GM10266 (cell line): Measurements from ENCODE around the gene SPAG9.

ENCODE experiments used
- DNase-seq: peaks from one replicate; pipeline ENCODE4 v3.0.0; 2012; ENCODE audit errors: extremely low spot score
- CTCF ChIP-seq: IDR thresholded peaks from 2 replicates; pipeline ENCODE4 v1.5.1; 2012; ENCODE audit warnings: mild to moderate bottlenecking, low read depth; ENCODE audit not compliant: control insufficient read depth, insufficient read depth; ENCODE audit errors: missing control alignments

Gene SPAG9

GRCh38 chr17:51152766-51153209, 32.1 kb upstream of the SPAG9 start:
- no peak for DNase-seq
- TF ChIP-seq CTCF, result no peak

- no peak for TF ChIP-seq CTCF
- no peak for DNase-seq
These were observed 30.3 kb upstream of the SPAG9 start for GRCh38 chr17:51150932-51151331.

- DNase-seq, result no peak
- TF ChIP-seq CTCF, result no peak
These were observed 28.5 kb upstream of the SPAG9 start for GRCh38 chr17:51149163-51149562.

- no peak for DNase-seq
- no peak for TF ChIP-seq CTCF
These were observed 27.0 kb upstream of the SPAG9 start for GRCh38 chr17:51147650-51148049.

- DNase-seq, result no peak
- TF ChIP-seq CTCF, result no peak
These were observed 23.8 kb upstream of the SPAG9 start for GRCh38 chr17:51144266-51145022.

- DNase-seq, result no peak
- TF ChIP-seq CTCF, result no peak
These were observed 21.9 kb upstream of the SPAG9 start for GRCh38 chr17:51142597-51142996.

GRCh38 chr17:51135956-51136355, 15.3 kb upstream of the SPAG9 start:
- no peak for DNase-seq
- no peak for TF ChIP-seq CTCF
